NB4 (cell line): ENCODE measurements around the gene CX3CL1.

Experiments
- MAX ChIP-seq: IDR thresholded peaks from 2 replicates; pipeline ENCODE4 v1.6.1; 2011; ENCODE audit warnings: low read depth, low read length
- MYC ChIP-seq: IDR thresholded peaks from 2 replicates; pipeline ENCODE4 v1.6.1; 2011; ENCODE audit warnings: low read depth, low read length
- POLR2A ChIP-seq: IDR thresholded peaks from 2 replicates; pipeline ENCODE4 v1.6.1; 2011; ENCODE audit warnings: mild to moderate bottlenecking; ENCODE audit not compliant: insufficient read length; ENCODE audit errors: extremely low read depth
- TF ChIP-seq, protein P1 (sequence below): IDR thresholded peaks from one replicate; pipeline ENCODE4 v1.5.1; 2012; ENCODE audit warnings: low read depth, low read length

- TF ChIP-seq, protein P1, sequence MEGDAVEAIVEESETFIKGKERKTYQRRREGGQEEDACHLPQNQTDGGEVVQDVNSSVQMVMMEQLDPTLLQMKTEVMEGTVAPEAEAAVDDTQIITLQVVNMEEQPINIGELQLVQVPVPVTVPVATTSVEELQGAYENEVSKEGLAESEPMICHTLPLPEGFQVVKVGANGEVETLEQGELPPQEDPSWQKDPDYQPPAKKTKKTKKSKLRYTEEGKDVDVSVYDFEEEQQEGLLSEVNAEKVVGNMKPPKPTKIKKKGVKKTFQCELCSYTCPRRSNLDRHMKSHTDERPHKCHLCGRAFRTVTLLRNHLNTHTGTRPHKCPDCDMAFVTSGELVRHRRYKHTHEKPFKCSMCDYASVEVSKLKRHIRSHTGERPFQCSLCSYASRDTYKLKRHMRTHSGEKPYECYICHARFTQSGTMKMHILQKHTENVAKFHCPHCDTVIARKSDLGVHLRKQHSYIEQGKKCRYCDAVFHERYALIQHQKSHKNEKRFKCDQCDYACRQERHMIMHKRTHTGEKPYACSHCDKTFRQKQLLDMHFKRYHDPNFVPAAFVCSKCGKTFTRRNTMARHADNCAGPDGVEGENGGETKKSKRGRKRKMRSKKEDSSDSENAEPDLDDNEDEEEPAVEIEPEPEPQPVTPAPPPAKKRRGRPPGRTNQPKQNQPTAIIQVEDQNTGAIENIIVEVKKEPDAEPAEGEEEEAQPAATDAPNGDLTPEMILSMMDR, result no peak
- no peak for TF ChIP-seq MAX
- TF ChIP-seq POLR2A, result no peak
- no peak for TF ChIP-seq MYC
Measured at GRCh38 chr16:57385083-57385482, 12.8 kb downstream of the CX3CL1 start.
